GM19395 (cell line): ENCODE data around the gene TMEM237.

Experiments
- ATAC-seq: cut with Tn5 transposase; IDR thresholded peaks from one replicate; pipeline ENCODE4 v1.9.1; 2021; ENCODE audit warnings: mild to moderate bottlenecking, moderate library complexity; ENCODE audit not compliant: unreplicated experiment

TMEM237 gene

GRCh38 chr2:201642579-201643215, 606 bp downstream of the TMEM237 start:
- peak; percentile 79 for ATAC-seq

GRCh38 chr2:201642086-201642578, 1.2 kb downstream of the TMEM237 start:
- ATAC-seq: peak; percentile 61

- no peak for ATAC-seq
These were observed 4.1 kb downstream of the TMEM237 start for GRCh38 chr2:201639205-201639604.

- ATAC-seq: no peak
These were observed 5.0 kb downstream of the TMEM237 start for GRCh38 chr2:201638326-201638725.

GRCh38 chr2:201633661-201634249, 9.5 kb downstream of the TMEM237 start:
- ATAC-seq: no peak

GRCh38 chr2:201631041-201631440, 12.3 kb downstream of the TMEM237 start:
- no peak for ATAC-seq

- ATAC-seq: no peak
These were observed 12.7 kb downstream of the TMEM237 start for GRCh38 chr2:201630577-201630976.

GRCh38 chr2:201628545-201628944, 14.8 kb downstream of the TMEM237 start:
- ATAC-seq: no peak

GRCh38 chr2:201622306-201622970, 20.9 kb downstream of the TMEM237 start:
- ATAC-seq: no peak

- no peak for ATAC-seq
These were observed 21.9 kb downstream of the TMEM237 start for GRCh38 chr2:201621293-201621999.

- ATAC-seq: no peak
These were observed 24.3 kb downstream of the TMEM237 start for GRCh38 chr2:201618744-201619662.

- ATAC-seq: no peak
These were observed 35.3 kb downstream of the TMEM237 start for GRCh38 chr2:201608021-201608420.

GRCh38 chr2:201607568-201607967, 35.7 kb downstream of the TMEM237 start:
- no peak for ATAC-seq

GRCh38 chr2:201600906-201601305, 42.4 kb downstream of the TMEM237 start:
- no peak for ATAC-seq

- ATAC-seq: no peak
These were observed 45.9 kb downstream of the TMEM237 start for GRCh38 chr2:201597397-201597796.

- no peak for ATAC-seq
These were observed 62.8 kb downstream of the TMEM237 start for GRCh38 chr2:201580486-201580885.

- ATAC-seq: no peak
These were observed 63.8 kb downstream of the TMEM237 start for GRCh38 chr2:201579536-201579935.

- ATAC-seq: no peak
These were observed 67.3 kb downstream of the TMEM237 start for GRCh38 chr2:201575971-201576370.

- ATAC-seq: no peak
These were observed 68.5 kb downstream of the TMEM237 start for GRCh38 chr2:201574766-201575165.

GRCh38 chr2:201572846-201573508, 70.3 kb downstream of the TMEM237 start:
- ATAC-seq: no peak
